ENCODE measurements around the gene SMIM44.
"Not testable (repeated sequence)": the region's sequence is repeated elsewhere in the genome, so short reads cannot be mapped to it uniquely, and the experiment has no call there.

SMIM44 gene

DNA sequence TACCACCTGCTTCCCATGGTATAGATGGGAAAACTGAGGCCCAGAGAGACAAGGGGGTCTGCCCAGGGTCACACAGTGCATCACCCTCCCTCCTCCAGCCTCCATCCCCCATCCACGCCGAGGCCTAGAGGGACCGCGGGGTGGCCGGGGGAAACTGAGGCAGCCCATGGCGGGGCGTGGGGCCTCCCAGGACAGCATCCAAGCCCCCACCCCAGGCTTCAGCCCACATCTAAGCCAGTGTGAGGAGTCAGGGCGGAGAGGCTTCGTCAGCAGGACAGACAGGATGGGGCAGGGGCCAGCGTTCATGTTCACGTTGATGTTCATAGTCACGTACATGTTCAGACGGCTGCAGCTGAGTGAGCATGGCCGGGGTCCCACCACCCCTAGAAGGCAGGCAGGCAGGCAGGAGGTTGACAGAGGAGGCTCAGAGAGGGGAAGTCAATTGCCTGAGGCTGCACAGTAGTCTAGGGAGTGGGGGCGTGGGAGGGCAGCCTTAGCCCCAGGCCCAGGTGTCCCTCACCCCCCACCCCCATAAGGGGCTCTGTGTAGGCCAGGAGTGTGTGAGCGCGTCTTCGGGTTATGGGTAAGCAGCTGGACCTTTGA, 26.2 kb downstream of the SMIM44 start:
- DNase-seq = no peak

DNA sequence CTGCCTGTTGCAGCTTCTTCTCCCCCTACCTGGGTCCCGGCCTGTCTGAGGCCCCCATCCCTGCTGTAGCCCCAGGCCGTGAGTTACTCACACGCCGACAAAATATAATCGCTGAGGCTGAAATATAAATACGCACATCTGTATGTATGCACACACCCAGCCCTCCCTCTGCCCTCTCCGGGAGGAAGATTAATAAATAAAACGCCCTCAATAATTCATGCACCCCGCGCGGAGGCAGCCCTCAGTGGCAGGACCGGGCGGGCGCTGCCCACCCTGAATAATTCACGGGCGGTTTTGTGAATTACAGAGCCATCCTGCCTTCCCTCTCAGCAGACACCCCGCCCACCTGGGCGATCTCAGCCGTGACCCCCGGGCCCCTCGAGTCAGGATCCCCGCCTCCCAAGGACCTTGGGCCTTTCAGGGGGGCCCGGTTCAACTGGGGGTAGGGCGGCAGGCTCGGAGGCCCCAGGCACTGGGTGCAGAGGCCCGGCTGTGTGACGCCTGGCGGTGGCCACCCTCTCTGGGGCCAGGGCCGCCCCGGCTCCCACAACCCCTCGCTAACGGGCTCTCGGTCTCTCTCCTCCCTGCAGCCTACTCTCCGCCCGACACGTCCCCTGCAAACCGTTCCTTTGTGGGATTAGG, 27.2 kb downstream of the SMIM44 start:
- no peak for DNase-seq

DNA sequence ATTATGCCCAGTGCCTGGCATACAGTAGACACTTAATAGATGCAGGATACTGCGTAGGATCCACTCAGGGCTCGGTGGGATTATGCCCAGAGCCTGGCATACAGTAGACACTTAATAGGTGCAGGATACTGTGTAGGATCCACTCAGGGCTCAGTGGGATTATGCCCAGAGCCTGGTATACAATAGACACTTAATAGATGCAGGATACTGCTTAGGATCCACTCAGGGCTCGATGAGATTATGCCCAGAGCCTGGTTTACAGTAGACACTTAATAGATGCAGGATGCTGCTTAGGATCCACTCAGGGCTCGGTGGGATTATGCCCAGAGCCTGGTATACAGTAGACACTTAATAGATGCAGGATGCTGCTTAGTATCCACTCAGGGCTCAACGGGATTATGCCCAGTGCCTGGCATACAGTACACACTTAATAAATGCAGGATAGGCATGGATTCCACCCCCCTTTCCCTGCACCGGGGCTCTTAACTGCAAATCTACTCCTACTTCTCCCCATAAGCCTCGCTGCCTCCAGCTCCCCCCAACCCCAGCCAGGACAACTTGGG, 27.8 kb downstream of the SMIM44 start:
- no peak for DNase-seq

DNA sequence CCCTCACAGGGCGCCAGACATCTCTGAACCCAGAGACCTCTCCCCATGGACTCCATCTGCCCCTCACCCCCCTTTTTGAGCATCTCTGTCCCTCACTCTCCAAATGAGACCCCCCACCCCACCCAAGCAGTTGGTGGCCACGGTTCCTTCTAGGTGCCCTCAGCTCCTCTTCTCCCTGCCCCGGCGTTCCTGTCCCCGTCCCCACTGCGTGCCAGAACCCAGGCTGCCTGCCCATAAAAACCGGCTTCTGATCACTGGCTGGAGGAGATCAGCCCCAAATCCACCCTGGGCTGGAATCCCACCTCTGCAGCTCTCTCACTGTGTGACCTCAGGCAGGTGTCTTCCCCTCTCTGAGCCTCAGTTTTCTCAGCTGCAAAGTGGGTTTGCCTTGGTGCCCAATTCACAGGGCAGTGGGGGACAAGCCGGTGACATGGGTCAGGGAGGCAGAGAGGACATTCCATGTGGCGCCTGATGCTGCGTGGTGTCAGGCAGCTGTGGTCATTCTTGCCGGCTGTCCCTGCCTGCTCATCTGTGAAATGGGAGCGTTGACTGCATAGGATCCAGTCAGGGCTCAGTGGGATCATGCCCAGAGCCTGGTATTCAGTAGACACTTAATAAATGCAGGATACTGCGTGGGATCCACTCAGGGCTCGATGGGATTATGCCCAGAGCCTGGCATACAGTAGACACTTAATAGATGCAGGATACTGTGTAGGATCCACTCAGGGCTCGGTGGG, 28.4 kb downstream of the SMIM44 start:
- DNase-seq = no peak

DNA sequence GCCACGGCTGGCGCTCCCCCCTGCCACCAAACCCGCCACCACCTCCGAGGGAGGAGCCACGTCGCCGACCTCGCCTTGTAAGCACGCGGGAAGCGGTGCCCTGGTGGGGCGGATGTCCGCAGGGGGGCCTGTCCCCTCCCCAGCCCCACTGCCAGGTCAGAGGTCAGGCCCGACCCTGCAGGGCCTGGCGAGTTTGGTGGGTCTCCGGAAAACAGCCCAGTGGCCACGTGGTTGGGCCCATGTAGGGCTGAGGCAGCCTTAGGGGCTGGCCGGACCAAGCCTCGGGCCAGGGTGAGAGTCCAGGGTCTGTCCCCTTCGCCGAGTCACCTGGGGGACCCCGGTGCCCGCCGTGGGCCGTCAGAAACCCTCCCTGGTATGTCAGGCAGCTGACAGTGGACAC, 29.4 kb downstream of the SMIM44 start:
- no peak for DNase-seq

DNA sequence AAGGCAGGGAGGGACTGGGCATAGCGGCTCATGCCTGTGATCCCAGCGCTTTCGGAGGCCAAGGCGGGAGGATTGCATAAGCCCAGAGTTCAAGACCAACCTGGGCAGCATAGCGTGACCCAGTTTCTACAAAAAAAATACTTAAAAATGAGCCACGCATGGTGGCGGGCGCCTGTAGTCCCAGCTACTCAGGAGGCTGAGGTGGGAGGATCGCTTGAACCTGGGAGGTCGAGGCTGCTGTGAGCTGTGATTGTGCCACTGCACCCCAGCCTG, 30.4 kb downstream of the SMIM44 start:
- not testable (repeated sequence) for DNase-seq

DNA sequence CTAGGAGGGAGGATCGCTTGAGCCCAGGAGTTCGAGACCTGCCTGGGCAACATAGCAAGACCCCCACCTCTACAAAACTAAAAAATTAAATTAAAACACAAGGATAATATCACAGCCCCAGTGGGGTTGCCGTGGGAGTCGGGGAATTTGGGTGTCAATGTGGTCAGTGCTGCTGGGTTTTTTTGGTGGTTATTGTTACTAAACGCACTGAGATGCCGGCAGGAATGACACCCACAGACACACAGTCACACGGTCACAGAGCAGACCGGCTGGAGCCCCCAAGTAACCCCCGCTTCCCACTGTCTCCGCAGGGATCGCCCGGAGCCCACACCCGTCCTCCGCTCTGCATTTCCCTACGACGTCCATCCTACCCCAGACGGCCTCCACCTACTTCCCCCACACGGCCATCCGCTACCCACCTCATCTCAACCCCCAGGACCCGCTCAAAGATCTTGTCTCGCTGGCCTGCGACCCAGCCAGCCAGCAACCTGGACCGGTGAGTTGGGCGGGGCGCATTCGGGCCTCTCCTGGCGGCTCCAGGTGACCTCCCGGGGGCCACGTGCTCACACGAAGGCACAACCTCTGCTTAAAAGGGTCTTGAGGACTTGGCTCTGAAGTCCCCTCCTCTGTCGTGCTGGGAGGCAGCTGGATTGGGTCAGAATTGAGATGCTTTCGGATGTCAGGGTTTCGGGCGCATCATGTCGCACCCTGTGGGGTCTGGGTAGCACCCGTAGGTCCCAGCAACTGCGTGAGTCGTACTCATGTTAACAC, 30.9 kb downstream of the SMIM44 start:
- DNase-seq = no peak

DNA sequence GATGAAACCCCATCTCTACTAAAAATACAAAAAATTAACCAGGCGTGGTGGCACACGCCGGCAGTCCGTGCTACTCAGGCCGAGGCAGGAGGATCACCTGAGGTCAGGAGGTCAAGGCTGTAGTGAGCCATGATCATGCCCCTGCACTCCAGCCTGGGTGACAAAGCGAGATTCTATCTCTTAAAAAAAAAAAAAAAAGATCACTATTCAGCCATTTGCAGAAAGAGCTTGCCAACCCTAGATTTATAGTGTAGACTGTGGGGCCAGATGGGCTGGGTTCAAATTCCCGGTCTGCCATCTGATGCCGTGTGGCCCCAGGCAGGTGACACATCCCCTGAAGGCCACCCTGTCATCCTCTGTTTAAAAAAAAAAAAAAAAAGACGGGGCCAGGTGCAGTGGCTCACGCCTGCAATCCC, 31.8 kb downstream of the SMIM44 start:
- DNase-seq = no peak

DNA sequence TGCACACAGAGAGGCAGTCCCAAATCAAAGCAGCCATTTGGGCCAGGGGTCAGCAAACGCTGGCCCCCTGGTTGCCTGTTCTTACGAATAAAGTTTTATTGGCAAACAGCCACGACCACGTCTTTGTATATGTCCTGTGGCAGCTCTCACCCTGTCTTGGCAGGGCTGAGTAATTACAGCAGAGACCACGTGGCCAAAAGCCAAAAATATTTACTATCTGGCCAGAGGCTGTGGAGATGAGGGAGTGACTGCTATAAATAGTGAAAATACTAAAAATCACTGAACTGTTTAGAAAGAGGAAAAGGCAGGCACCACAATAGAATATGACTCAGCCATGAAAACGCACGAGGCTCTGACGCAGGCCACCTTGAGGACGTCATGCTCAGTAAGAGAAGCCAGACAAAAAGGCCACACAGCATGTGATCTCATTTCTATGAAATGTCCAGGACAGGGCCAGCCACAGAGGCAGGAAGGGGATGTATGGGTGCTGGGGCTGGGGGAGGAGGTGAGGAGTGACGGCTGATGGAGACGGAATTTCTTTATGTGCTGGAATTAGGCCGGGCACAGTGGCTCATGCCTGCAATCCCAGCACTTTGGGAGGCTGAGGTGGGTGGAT, 32.3 kb downstream of the SMIM44 start:
- peak; percentile 99 for DNase-seq

DNA sequence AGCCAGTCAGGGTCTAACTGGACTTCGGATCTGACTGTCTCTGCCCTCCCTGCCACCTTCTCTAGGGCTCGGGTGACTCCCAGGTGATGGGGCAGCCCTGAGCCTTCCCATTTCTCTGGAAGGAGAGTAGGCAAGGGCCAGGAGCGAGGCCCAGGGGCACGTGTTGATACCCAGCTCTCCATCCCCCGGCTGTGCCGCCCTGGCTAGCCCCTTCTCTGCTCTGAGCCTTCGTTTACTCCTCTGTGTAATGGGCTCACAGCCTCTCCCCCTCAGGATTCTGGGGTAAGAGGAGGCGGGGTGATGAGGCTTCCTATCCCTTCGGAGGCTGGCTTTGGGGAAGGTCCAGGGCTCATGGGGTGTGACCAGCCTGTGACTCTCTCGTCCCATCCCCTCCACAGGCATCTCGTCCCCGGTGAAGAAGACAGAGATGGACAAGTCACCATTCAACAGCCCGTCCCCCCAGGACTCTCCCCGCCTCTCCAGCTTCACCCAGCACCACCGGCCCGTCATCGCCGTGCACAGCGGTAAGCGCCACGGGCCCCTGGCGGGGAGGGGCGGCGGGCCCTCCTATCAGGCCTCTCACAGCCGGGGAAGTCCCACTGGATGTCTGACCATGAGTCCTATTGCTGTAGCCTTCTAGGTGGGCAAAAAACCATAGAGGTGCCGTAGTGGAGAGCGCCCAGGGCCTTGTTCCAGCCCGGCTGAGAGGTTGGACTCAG, 34.5 kb downstream of the SMIM44 start:
- DNase-seq = no peak

DNA sequence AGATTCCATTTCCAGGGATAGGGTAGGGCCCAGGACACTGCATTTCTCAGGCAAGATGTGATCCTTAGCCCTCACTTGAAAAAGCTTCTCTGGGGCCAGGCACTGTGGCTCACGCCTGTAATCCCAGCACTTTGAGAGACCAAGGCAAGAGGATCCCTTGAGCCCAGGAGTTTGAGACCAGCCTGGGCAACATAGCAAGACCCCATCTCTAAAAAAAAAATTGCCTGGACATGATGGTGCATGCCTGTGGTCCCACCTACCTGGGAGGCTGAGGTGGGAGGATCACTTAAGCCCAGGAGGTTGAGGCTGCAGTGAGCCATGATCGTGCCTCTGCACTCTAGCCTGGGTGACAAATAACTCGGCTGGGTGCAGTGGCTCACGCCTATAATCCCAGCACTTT, 36.6 kb downstream of the SMIM44 start:
- DNase-seq = not testable (repeated sequence)

DNA sequence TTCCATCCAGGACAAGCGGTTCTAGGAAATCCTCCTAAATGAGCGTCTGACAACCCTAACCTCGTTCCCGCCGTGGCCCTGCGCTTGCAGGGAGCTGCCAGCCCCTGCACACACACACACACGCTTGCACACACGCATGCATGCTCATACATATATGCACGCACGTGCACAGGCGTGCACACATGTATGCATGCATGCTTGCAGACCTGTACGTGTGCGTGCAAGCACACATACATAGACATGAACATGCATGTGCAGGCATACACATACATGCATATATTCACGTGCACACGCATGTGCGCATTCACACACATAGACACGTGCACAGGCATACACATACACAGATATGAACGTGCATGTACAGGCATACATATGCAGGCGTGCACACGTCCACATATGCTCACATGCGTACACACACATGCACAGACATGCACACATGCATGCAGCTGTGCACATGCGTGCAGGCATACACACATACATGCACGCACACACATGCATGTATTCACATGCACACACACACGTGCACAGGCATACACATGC, 38.5 kb downstream of the SMIM44 start:
- DNase-seq = no peak

DNA sequence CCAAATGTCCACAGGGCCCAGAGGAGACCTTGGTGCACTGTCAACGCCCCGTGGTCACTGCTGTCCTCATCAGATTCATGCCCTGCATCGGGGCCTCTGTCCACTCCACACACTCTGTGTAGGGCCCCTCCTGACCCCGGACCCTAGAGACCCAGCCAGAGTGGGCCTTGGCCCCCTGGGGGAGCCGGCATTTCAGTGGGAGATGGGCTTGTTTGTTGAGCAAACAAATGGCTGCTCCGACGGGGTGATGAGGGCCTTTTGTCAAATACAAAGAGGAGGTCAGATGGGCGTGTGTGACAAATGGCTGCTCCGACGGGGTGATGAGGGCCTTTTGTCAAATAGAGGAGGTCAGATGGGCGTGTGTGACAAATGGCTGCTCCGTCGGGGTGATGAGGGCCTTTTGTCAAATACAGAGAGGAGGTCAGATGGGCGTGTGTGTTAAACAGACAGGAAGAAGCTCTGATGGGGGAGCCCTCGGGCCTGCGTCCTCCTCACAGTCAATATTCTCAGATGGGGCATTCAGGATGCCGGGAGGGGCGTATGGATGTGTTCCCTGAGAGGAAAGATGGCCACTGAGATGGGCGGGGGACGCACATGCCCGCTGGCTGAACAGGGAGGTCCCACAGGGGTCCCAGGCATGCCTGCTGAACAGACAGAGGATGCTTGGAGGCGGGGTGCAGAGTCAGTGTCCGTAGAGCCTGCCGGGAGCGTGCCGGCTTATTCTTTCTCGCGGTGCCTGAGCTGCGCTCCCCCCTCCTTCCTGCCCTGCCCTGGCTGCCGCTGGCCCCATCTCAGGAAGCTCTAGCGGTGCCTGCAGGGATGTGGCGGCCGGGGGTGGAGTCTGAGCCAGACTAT, 39.2 kb downstream of the SMIM44 start:
- no peak for DNase-seq

DNA sequence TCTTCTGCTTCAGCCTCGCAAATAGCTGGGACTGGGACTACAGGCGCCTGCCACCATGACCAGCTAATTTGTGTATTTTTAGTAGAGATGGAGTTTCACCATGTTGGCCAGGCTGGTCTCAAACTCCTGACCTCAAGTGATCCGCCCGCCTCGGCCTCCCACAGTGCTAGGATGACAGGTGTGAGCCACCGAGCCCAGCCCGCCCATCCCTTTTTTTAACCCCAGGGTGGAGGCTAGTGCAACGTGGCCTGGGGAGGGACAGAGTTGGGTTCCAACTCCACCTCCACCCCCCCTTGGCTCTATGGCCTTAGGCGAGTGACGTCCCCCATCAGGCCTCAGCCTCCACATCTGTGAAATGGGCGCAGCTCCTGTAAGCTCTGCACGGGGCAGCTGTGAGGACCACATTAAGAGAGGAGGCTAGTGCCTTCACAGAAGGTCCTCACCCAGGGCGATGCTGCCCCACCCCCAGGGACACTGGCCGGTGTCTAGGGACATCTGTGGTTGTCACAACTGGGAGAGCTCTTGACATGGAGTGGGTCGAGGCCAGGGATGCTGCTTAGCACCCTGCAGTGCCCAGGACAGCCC, 40.7 kb downstream of the SMIM44 start:
- no peak for DNase-seq

DNA sequence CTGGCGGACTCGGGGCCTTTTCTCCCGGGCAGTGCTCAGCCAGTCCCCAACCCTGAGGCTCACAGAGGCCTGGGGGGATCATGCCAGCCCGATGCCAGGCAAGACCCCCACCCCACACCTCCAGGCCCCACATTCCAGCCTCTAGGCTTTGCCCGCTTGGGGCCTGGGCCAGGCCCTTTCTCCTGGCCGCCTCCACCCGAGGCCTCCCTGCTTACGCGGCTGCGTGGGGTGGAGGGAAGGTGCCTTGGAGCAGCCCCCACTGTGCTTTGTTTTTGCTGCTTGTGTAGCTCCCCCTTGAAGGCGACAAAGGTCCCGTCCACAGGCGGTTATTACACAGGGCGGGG, 41.3 kb downstream of the SMIM44 start:
- DNase-seq = no peak

DNA sequence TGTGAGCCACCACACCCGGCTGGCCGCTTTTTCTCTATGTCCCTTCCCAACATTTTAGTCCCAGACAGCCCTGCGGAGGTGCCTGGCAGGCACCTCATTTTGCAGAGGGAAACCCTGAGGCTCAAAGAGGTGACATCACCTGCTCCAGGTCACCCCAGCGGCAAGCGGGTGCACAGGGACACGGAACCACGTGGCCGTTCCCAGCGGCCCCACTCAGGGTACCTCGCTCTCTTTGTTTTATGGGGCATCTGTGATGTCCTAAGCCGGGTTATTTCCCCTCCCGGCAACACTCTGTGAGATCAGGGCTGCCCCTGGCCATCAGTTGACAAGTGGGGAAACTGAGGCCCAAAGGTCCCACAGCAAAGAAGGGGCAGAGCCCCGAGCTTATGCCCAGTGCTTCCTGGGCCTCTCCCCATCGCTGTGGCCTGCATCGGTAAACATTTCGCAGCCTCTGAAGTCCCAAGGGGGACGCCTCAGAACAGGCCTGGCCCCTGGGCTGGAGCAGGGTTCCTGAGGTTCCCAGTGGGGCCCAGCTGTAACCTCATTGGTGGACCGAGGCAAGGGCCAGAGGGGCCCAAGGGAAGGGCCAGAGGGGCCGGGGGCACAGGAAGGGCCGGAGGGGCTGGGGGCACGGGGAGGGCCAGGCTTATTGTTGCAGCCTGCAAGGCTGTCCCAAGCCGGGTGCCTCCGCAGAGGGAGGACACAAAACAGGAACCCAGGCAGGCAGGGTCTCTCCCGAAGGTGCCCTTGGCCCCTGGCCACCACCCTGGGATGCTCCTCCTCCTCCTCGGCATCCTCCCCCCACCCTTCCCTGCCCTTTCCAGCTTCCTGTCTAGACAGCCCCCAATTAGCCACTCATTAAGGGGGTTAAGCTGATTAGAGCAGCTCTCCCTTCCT, 41.9 kb downstream of the SMIM44 start:
- DNase-seq = no peak

DNA sequence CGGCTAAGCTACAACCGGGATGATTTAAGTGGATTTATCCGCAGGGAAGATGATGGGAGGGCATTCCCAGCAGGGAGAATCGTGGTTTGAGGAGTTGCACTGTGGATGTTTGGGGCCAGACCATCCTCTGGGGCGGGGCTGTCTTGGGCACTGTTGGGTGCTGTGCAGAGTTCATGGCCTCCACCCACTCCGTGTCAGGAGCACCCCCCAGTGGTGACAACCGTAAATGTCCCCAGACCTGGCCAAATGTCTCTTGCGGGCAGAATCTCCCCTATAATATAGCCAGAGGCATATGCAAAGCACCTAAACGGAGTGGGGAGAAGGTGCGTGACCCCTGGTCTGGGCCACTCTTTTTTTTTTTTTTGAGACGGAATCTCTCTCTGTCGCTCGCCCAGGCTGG, 43.2 kb downstream of the SMIM44 start:
- DNase-seq = peak; percentile 36

DNA sequence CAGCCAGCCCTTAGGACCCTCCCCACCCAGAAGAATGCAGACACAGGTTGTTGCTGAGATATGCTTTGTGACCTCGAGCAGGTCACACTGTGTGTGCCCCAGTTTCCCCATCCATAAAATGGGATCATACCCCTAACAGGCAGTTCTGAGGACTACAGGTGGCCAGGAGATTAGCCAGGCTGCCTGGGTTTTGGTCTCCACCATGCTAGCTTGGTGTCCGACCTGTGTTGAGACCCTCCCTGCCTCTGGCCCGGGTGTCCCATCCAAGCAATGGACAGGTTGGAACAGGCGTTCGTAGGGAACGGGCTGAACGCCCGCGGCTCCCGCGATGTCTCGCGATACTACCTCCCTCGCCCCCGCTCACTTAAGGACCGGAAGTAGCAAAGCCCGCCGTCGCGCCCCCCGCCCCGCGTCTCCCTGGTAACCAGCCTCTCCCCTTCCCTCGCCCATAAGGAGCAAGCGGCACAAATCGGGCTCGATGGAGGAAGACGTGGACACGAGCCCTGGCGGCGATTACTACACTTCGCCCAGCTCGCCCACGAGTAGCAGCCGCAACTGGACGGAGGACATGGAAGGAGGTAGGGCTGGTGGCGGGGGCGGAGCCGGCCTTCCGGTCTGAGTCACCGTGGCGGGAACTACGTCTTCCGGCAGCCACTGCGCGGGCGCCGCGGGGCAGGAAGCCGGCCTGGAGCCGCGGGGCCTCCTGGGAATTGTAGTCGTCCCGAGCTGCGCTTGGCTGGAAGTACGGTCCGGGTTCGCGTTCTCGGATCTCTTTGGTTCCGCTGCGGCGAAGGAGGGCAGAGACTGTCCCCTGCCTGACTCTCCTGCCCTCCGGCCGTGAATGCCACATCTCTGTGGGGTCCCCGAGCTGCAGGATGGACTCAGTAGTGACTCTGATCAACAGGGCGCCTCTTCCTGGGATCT, 48.3 kb downstream of the SMIM44 start:
- DNase-seq = peak; percentile 96

Data from fibroblast of skin of scalp (primary cell).